Fibroblast of villous mesenchyme (primary cell): ENCODE results near the gene PFN4. TPM values are rescaled to one million over a fixed set of nuclear protein-coding genes. Genes with fewer than 3 reads are reported as not detected.
A peak's percentile ranks its signal among the peaks of the same experiment; 100 is the strongest.

ENCODE experiments used
- DNase-seq: peaks from one replicate; pipeline ENCODE4 v3.0.0-alpha.2; 2010; ENCODE audit warnings: low read depth
- H3K4me3 ChIP-seq: 2 replicates; pipeline ENCODE4 v1.5.1; 2011; ENCODE audit warnings: low read depth, mild to moderate bottlenecking, low read length
- CTCF ChIP-seq: IDR thresholded peaks from 2 replicates; pipeline ENCODE4 v1.5.1; 2012; ENCODE audit warnings: low read depth, mild to moderate bottlenecking, low read length; ENCODE audit not compliant: insufficient read depth
- total RNA-seq: library from RNA; depleted of rRNA; stranded (reverse); fragments of >200 nt; gene quantifications from 2 replicates; pipeline ENCODE4 v1.2.3, GENCODE V29; 2012

The PFN4 gene
- total RNA-seq, 1 donor, result 0.43 TPM

GRCh38 chr2:24080701-24081100 lies 42.4 kb downstream of the PFN4 start:
- TF ChIP-seq CTCF, result no peak
- peak; percentile 8 for DNase-seq
- H3K4me3 ChIP-seq, result no peak overlapping the region

DNA sequence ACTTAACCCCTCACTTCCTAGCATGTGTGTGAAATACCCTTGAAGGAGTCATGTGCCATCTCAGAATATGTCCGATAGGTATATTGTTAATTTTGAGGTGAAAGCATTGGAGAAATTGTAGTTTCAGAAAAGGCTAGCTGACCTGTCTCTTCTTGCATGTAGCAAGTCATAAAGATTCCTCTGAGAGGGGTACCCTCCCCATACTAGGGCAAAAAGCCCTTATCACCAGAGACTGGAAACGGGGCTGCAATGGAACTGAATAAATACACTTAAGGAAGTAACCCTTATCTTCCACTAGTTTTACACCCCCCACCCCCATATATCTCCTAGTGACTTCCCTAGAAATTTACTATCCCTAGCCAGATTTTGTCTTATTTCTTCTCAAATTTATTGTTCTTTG lies 45.3 kb downstream of the PFN4 start:
- TF ChIP-seq CTCF, result no peak
- no peak for DNase-seq
- peak overlapping the region; percentile 98 for H3K4me3 ChIP-seq

- TF ChIP-seq CTCF, result no peak
- H3K4me3 ChIP-seq, result peak overlapping the region; percentile 98
- no peak for DNase-seq
Observed at GRCh38 chr2:24077535-24077877, 45.6 kb downstream of the PFN4 start.

DNA sequence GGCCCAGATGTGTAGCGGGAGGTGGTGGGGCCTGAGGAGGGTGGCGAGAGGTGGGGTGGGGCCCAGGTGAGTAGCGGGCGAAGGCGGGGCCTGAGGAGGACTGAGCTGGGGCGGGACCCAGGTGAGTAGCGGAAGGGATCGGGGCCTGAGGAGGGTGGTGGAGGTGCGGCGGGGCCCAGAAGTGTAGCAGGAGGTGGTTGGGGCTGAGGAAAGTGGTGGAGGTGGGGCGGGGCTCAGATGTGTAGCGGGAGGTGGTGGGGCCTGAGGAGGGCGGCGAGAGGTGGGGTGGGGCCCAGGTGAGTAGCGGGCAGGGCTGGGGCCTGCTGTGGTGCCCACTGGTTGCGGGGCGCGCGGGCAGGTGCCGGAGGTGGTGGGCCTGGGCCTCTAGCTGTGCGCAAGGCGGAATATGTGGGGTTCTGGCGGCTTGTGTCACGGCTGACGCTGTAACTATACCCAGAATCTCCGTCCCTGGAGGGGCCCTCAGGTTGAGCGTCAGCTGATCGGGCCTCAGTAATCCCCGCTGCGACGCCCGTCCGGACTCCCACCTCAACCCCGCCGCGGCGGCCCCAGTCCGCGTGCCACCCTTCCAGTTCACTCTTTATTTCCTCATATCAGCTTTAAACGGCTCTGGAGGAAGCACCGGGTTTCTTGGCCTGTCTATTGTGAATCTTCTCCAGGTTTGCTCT lies 46.1 kb downstream of the PFN4 start:
- DNase-seq, result peak; percentile 21
- peak overlapping the region; percentile 98 for H3K4me3 ChIP-seq
- TF ChIP-seq CTCF, result no peak

DNA sequence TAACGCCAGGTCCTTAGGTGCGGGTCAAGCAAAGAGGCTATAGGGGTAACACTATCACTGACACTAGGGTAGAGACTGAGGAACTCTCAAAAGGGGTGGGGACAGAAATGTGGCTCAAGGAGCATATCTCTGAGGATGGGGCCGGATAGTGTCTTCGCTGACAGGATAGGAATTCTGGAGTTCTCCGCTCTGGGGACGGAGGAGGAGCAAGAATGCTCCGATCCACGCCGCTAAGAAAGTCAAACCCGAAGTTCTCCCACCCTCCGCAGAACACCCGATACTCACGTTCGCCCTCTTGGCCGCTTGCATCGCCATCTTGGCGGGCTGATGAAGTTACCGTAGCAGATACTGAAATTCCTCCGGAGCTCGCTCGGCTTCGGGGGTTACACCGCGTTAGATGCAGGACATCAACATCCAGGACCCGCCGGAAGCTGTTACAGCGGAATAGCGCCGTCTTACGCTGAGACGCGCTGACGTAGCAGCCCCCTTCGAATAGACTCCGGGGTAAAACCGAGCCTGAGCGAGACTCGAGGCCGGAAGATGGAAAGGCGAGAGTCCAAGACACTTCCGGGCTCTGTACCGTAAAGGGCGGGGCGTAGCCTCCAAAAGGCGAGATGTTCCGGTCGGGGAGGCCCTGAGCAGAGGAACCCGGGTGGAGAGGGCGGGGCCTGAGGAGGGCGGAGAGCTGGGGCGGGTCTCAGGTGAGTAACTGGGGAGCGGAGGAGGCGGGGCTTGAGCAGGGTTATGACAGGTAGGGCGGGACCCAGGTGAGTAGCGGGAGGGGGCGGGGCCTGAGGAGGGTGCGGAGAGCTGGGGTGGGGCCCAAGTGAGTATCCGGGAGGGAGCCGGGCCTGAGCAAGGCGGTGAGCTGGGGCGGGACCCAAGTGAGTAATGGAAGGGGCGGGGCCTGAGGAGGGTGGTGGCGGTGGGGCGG lies 47.0 kb downstream of the PFN4 start, which contains the start of gene SF3B6:
TSS of gene SF3B6 (minus strand) at position 412 of the 934 bp plus-strand sequence. CDS start at position 315, 97 bp downstream.
- TF ChIP-seq CTCF, result no peak
- peak within 1 kb of the TSS; percentile 98 for H3K4me3 ChIP-seq
- peak; percentile 99 for DNase-seq

DNA sequence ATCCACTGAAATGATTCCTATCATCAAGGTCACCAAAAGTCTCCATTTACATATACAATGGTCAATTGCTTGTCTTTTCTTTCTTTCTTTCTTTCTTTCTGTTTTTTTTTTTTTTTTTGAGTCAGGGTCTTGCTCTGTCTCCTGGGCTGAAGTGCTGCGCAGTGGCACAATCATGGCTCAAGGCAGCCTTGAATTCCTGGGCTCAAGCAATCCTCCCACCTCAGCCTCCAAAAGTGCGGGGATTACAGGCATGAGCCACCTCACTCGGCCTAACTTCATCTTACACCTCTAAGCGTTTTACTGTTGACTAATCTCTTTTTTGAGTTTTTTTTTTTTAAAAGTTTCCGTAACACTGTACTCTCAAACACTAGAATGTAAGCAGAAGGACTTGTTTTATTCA lies 47.9 kb downstream of the PFN4 start:
- peak; percentile 8 for DNase-seq
- peak overlapping the region; percentile 98 for H3K4me3 ChIP-seq
- TF ChIP-seq CTCF, result no peak
